Measurements from ENCODE around the gene ZNF322.
A peak's percentile ranks its signal among the peaks of the same experiment; 100 is the strongest.

ZNF322 gene

DNA sequence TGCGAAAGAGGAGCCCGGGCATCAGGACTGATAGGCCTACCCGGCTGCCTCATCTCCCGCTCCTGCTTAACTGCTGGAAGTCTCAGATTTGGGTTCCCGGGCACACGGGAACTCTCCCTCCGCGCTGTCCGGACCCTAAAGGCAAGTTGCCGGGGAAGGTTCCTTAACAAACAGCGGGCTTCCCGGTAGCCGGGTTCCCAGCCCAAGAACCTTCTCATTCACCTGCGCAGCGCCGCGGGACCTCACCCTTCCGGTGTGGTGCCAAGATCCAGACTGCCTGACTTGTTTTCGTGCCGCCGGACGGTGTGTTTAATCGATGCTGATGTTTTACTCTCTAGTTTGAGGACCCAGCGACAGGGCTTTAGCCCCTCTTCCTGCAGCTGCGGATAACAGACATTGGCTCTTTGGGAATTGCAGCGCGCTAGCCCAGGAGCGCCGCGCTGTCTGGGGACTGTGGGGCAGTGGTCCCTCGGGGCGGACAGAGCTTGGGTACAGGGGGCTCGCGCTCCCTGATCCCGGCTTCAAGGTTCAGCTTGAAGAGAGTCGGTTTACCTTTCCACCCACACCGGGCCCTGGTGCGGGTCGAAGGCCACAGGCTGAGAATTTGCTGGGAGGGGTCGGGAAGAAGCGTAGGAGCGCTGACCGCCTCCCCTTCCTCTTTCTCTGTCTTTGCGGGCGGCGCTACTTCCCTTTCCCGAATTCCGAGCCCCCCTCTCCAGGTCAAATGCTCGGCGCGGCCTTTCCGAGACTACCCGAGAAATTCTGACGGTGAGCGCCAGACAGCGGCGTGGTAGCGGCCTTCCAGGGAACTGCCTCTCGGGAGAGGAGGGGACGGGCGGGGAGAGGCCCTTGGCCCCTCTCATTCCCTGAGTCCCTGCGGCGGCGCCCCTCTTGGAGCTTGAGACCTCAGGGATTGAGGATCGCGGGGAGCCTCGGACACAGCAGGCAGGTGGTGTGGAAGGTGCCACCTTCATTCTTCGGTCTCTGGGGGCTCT is 45.6 kb downstream of the ZNF322 start:
- DNase-seq (ENCODE audit: low read depth): no peak

DNA sequence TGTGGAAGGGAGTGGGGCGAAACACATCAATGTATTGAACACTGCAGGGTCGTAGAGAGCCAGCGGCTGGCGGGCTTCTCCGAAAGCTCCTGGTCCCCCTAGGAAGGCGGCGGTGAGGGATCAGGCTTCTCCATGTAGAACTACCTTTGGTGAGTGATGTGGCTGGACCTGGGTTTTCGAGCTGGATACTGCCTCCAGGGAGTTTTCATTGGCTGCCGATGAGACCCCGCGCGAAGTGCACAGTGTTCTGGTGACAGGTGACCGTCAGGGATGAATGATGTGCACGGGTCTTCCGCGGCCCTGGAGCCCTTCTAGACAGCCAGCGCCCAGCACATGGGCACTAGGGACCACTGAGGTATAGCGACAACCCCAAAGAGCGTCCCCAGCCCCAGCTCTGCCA is 46.3 kb downstream of the ZNF322 start:
- DNase-seq (ENCODE audit: low read depth): no peak

DNA sequence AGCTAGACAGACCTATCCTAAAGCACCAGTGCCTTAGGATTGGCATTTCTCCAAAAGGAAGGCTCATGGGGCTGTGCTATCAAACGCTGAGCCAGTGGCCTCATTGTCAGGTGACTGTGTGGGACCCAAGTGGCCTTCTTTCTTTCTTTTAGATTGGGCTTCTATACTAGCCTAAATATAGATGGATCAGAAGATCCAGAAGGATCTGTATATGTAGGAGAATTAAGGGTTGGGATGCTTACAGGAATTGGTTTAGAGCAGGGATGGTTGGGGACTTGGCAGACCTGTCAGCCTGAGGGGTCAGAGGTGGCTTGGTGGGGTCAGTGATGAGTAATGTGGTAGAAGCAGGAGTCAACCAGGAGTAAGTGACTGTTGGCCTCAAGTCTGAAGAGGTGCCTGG is 47.9 kb downstream of the ZNF322 start:
- no peak for DNase-seq (ENCODE audit: low read depth)

DNA sequence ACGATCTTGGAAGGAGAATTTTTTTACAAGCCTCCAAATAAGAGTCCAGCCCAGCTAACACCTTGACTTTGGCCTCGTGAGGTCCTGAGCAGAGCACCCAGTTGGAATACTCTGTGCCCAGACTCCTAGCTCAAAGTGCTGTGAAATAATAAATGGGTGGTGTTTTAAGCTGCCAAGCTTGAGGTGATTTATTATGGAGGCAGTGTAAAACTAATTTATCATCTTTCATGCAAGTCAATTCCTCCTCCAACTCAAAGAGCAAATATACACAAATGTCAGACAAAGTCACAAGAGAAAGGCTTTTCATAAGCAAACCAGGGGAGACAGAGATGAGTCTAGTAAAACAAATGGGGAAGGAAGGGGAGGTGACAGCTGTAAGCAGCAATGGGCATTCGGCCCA is 50.1 kb downstream of the ZNF322 start:
- no peak for DNase-seq (ENCODE audit: low read depth)

- peak; percentile 81 for DNase-seq (ENCODE audit: low read depth)
Observed at GRCh38 chr6:26607434-26608230, 51.9 kb downstream of the ZNF322 start.

- DNase-seq (ENCODE audit: low read depth): no peak
Observed at GRCh38 chr6:26604797-26605196, 54.7 kb downstream of the ZNF322 start.

GRCh38 chr6:26604026-26604425 is 55.5 kb downstream of the ZNF322 start:
- no peak for DNase-seq (ENCODE audit: low read depth)

DNA sequence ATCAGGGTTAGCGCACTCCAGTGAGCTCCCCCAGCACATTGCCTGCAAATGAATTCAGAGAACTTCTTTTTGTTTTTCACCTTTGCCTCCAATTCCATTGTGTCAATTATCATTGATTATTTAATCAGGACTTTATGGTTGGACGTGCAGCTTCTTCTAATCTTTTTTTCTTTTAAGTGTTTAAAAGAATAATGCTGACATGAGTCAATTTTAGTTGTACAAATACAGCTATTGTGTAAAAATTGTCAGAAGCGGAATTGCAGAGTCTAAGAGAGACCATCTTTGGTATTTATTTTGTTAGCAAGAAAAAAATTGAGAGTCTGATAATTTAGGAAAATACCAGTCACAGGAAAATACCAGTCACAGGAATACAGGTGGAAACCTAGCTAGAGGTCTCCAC is 57.3 kb downstream of the ZNF322 start:
- no peak for DNase-seq (ENCODE audit: low read depth)

- no peak for DNase-seq (ENCODE audit: low read depth)
Observed at GRCh38 chr6:26600759-26601158, 58.8 kb downstream of the ZNF322 start.

DNA sequence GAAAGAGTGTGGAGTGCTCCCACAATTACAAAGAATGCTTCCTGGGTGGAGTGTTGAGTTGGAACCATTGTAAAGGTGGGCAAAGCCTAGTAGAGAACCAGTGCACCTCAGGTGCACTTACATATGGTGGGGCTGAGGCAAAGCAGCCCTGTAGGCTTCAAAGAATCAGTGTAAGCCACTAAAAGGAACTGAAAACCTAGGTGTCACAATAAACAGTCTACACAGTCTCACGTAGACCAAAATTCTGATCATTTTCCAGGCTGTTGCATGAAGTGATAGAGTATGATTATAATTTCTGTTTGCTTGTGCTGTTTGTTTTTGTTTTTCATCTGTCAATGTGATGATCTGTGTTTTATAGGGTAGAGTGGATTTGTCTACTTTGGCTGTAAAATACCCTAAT is 60.0 kb downstream of the ZNF322 start:
- no peak for DNase-seq (ENCODE audit: low read depth)

DNA sequence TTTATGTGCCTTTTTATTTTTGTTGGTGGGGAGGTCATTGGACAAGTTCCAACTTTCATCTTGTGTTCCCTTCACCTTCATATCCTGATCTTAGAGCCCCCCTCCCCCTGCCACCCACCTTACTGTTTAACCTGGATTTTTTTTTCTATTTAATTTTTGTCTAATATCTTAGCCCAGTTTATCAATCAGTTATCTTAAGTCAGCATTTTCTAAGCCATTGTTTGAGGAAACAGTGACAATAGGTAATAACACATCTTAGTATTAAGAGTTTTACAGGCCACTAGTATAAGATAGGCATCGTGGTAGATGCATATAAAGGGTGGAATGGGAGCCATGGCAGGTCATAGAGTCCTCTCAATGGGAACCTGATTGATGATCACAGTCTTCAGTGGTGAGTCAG is 60.4 kb downstream of the ZNF322 start:
- no peak for DNase-seq (ENCODE audit: low read depth)

GRCh38 chr6:26598267-26598666 is 61.3 kb downstream of the ZNF322 start:
- no peak for DNase-seq (ENCODE audit: low read depth)

DNA sequence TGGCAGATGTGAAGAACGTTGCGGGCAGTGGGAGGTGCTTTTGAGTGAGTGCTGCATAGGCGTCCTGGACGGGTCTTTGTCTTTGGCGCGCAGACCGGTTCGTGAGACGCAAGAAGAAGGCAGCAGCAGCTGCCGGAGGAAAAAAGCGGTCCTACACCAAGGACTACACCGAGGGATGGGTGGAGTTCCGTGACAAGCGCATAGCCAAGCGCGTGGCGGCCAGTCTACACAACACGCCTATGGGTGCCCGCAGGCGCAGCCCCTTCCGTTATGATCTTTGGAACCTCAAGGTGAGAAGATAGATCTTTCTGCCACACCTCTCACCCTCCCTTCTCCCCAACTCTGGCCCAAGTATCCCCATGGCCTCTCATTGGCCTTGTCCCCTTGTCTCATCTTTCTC is 61.7 kb downstream of the ZNF322 start:
- no peak for DNase-seq (ENCODE audit: low read depth)

- no peak for DNase-seq (ENCODE audit: low read depth)
Observed at GRCh38 chr6:26597389-26597766, 62.2 kb downstream of the ZNF322 start.

GRCh38 chr6:26596579-26597388 is 62.8 kb downstream of the ZNF322 start, which contains the start of gene ABT1:
ABT1 (plus strand) TSS chr6:26596953; CDS start chr6:26596983, 30 bp downstream.
- peak; percentile 100 for DNase-seq (ENCODE audit: low read depth)

GRCh38 chr6:26595669-26596269 is 63.8 kb downstream of the ZNF322 start:
- peak; percentile 94 for DNase-seq (ENCODE audit: low read depth)

DNA sequence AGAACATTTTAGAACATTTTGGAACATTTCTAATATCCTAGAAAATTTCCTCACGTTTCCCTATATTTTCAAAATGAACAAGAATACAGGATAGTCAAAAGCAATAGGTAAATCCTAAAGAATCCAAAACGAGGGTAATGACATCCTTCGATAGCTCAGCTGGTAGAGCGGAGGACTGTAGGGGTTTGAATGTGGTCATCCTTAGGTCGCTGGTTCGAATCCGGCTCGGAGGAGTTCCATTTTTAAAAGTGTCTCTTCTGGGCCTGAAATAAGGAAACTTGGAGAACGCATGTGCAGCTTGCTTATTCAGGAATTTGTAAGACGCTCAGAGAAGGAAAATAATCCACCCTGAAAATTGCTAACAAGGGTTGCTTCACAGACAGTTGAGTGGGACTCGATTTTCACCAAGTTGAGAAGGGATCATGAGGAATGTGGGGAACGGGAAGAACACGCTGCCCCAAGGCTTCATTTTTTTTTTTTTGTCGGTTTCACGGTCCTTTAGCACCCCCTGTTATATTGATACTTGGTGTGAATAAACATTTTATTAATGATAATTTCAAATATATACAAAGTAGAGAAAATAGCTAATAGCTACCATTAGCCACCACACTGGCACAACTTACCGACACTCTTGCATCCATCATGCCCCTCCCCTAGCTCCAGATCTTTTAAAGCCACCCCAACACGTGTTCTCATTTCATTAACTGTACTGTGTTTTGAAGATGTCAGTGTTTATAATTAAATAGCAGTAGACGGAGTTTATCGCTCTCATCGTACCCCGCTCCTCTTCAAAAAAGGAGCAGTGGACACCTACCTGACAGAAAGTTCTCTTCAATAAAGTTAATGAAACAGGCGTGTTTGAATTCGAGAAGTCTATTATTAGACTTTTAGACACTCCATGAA is 64.6 kb downstream of the ZNF322 start:
- DNase-seq (ENCODE audit: low read depth): peak; percentile 93

GRCh38 chr6:26594131-26594498 is 65.4 kb downstream of the ZNF322 start:
- DNase-seq (ENCODE audit: low read depth): no peak

- DNase-seq (ENCODE audit: low read depth): no peak
Observed at GRCh38 chr6:26593278-26594130, 66.0 kb downstream of the ZNF322 start.

- DNase-seq (ENCODE audit: low read depth): peak; percentile 50
Observed at GRCh38 chr6:26592649-26593048, 66.9 kb downstream of the ZNF322 start.
